CD8-positive, alpha-beta memory T cell (primary cell): Measurements from ENCODE around the gene RAB11B. TPM values are rescaled to one million over a fixed set of nuclear protein-coding genes. Genes with fewer than 3 reads are reported as not detected.
"Not testable (repeated sequence)": the region's sequence is repeated elsewhere in the genome, so short reads cannot be mapped to it uniquely, and the experiment has no call there.

Source experiments
- CTCF ChIA-PET: fragments of 350-600 bp; sonication (Branson Sonifier 250); formaldehyde crosslinking; loops from one replicate; lab custom pipeline; 2021; ENCODE audit warnings: antibody characterized with exemption; lab: Charles Lee
- POLR2A ChIA-PET: fragments of 350-600 bp; sonication (Branson Sonifier 250); formaldehyde crosslinking; loops from one replicate; lab custom pipeline; 2021; ENCODE audit warnings: antibody characterized with exemption; lab: Charles Lee
- DNase-seq, 5 donors: peaks; one replicate each; pipeline versions ENCODE4 v3.0.0 to v3.0.0-alpha.2; 2020 to 2022; ENCODE audit warnings: mixed read lengths in 1 of 5
- H3K27ac ChIP-seq: one replicate; pipeline ENCODE4 v1.7.0; 2013; ENCODE audit warnings: low read depth, mild to moderate bottlenecking, low read length, moderate library complexity
- H3K27me3 ChIP-seq: 2 replicates; pipeline ENCODE4 v1.7.0; 2013; ENCODE audit warnings: low read length, mild to moderate bottlenecking; ENCODE audit not compliant: insufficient read depth, poor library complexity, severe bottlenecking
- H3K36me3 ChIP-seq: 2 replicates; pipeline ENCODE4 v1.7.0; 2013; ENCODE audit warnings: mild to moderate bottlenecking, low read length, moderate library complexity; ENCODE audit not compliant: insufficient read depth
- H3K4me1 ChIP-seq: 2 replicates; pipeline ENCODE4 v1.7.0; 2013; ENCODE audit warnings: mild to moderate bottlenecking, low read length, moderate library complexity; ENCODE audit not compliant: insufficient read depth
- H3K4me3 ChIP-seq: 2 replicates; pipeline ENCODE4 v1.7.0; 2013; ENCODE audit warnings: mild to moderate bottlenecking, low read length
- H3K9me3 ChIP-seq: 2 replicates; pipeline ENCODE4 v1.7.0; 2013; ENCODE audit warnings: mild to moderate bottlenecking, low read length
- H3K27ac Mint-ChIP-seq, 8 donors: one replicate each; pipeline ENCODE4 v1.8.0; 2020 to 2021; ENCODE audit warnings: mixed read lengths in 8 of 8, mild to moderate bottlenecking in 6 of 8, inconsistent platforms in 3 of 8, moderate library complexity in 3 of 8
- H3K27me3 Mint-ChIP-seq, 2 donors: one replicate each; pipeline ENCODE4 v1.8.0; 2020 to 2021; ENCODE audit warnings: mixed read lengths in 2 of 2, mild to moderate bottlenecking in 1 of 2, moderate library complexity in 1 of 2
- H3K36me3 Mint-ChIP-seq, 3 donors: one replicate each; pipeline ENCODE4 v1.8.0; 2020 to 2021; ENCODE audit warnings: mixed read lengths in 3 of 3, inconsistent platforms in 1 of 3, mild to moderate bottlenecking in 1 of 3
- H3K4me1 Mint-ChIP-seq, 3 donors: one replicate each; pipeline ENCODE4 v1.8.0; 2020 to 2021; ENCODE audit warnings: mixed read lengths in 3 of 3, inconsistent platforms in 1 of 3, mild to moderate bottlenecking in 1 of 3
- H3K4me3 Mint-ChIP-seq, 7 donors: one replicate each; pipeline ENCODE4 v1.8.0; 2020 to 2021; ENCODE audit warnings: mixed read lengths in 7 of 7, mild to moderate bottlenecking in 6 of 7, moderate library complexity in 4 of 7, inconsistent platforms in 2 of 7
- H3K9me3 Mint-ChIP-seq, 5 donors: one replicate each; pipeline ENCODE4 v1.8.0; 2020 to 2022; ENCODE audit warnings: mixed read lengths in 5 of 5, mild to moderate bottlenecking in 3 of 5, moderate library complexity in 2 of 5, inconsistent platforms in 1 of 5
- polyA plus RNA-seq: library from polyadenylated mRNA; unstranded; fragments of 300-500 nt; fragmentation: Illumina TruSeq; gene quantifications from one replicate; pipeline ENCODE4 v1.2.3, GENCODE V29; 2021
- total RNA-seq, 2 experiments: library from RNA; stranded (reverse); gene quantifications; one replicate each; pipeline ENCODE4 v1.2.3, GENCODE V29; 2021

Gene RAB11B
- total RNA-seq (10 to 100 TPM; 61.7 to 69.7 TPM), polyA plus RNA-seq (87.4 TPM)

GRCh38 chr19:8389891-8390616, at the start of gene RAB11B:
Gene RAB11B (plus strand): TSS chr19:8390360. CDS start chr19:8390417, 57 bp downstream.
- Histone ChIP-seq H3K36me3 (no peaks in the 10 kb centered on the region), H3K27ac (peak within 1 kb of the TSS; percentile 95), H3K27me3 (no peaks in the 10 kb centered on the region), H3K4me3 (peak within 1 kb of the TSS; percentile 79), H3K9me3 (no peaks in the 10 kb centered on the region), H3K4me1 (peaks cover 14% of the 10 kb centered on the region)
- peaks cover 0 to 13% (median 0%) of the 10 kb centered on the region in 3 donors for H3K36me3 Mint-ChIP-seq
- ChIA-PET POLR2A (interaction anchor here (0.5 to 1.5 kb wide), 5 partner anchors 23 to 482 kb away, joined by 3 to 4 read pairs (median 3); partner anchors contain the start of genes MARCHF2 and ZNF414), CTCF (interaction anchor here (0.5 to 1.7 kb wide), 4 partner anchors 23 to 583 kb away, joined by 3 to 6 read pairs (median 4); partner anchors contain the start of gene MARCHF2)
- no peaks in the 10 kb centered on the region for H3K9me3 Mint-ChIP-seq
- peaks cover 22 to 48% (median 23%) of the 10 kb centered on the region in 3 donors for H3K4me1 Mint-ChIP-seq
- H3K27ac Mint-ChIP-seq, result peak within 1 kb of the TSS; percentile 87 to 98 (median 96)
- DNase-seq, result peak; percentile 95 to 99 (median 98)
- H3K4me3 Mint-ChIP-seq, result peak within 1 kb of the TSS; percentile 89 to 98 (median 93)
- H3K27me3 Mint-ChIP-seq, result no peaks in the 10 kb centered on the region

- Mint-ChIP-seq H3K4me1 (peaks cover 10 to 18% (median 11%) of the 10 kb centered on the region in 3 donors), H3K27me3 (peaks cover 8 to 17% of the 10 kb centered on the region in 2 donors), H3K27ac (peak overlapping the region in 4 of 8 donors; percentile 14 to 85 (median 58)), H3K4me3 (peak overlapping the region in 6 of 7 donors; percentile 19 to 82 (median 68))
- H3K4me3 ChIP-seq, H3K36me3 Mint-ChIP-seq, H3K27ac ChIP-seq, POLR2A ChIA-PET, H3K27me3 ChIP-seq, H3K4me1 ChIP-seq, H3K36me3 ChIP-seq, DNase-seq, H3K9me3 ChIP-seq, H3K9me3 Mint-ChIP-seq: not testable (repeated sequence)
- CTCF ChIA-PET, result interaction anchor here (1.3 kb wide), 1 partner anchor 72 kb away, joined by 3 read pairs; the partner anchor contains the start of gene MARCHF2
These were observed 48.7 kb upstream of the RAB11B start for GRCh38 chr19:8341504-8341903.

GRCh38 chr19:8342316-8342683, 47.9 kb upstream of the RAB11B start:
- Histone ChIP-seq H3K36me3 (no peaks in the 10 kb centered on the region), H3K27ac (no peak overlapping the region), H3K27me3 (no peaks in the 10 kb centered on the region), H3K4me1 (no peaks in the 10 kb centered on the region), H3K9me3 (no peaks in the 10 kb centered on the region), H3K4me3 (no peak overlapping the region)
- CTCF ChIA-PET, result interaction anchor here (0.6 to 3.1 kb wide), 4 partner anchors 11 to 229 kb away, joined by 3 to 18 read pairs (median 3); partner anchors contain the start of gene MARCHF2
- peaks cover 6 to 13% of the 10 kb centered on the region in 2 donors for H3K27me3 Mint-ChIP-seq
- H3K4me3 Mint-ChIP-seq, result peak overlapping the region; percentile 55 to 82 (median 77)
- H3K36me3 Mint-ChIP-seq, result peaks cover 0 to 2% (median 0%) of the 10 kb centered on the region in 3 donors
- H3K27ac Mint-ChIP-seq, result peak overlapping the region in 5 of 8 donors; percentile 35 to 85 (median 64)
- DNase-seq, result no peak
- H3K9me3 Mint-ChIP-seq, result no peaks in the 10 kb centered on the region
- H3K4me1 Mint-ChIP-seq, result peaks cover 10 to 18% (median 11%) of the 10 kb centered on the region in 3 donors
- POLR2A ChIA-PET, result no interaction called here

- CTCF ChIA-PET, result interaction anchor here (1.4 to 3.1 kb wide), 2 partner anchors 11 to 228 kb away, joined by 3 to 18 read pairs; no protein-coding TSS in a partner anchor
- Mint-ChIP-seq H3K27me3 (peaks cover 6 to 9% of the 10 kb centered on the region in 2 donors), H3K4me1 (peaks cover 10 to 18% (median 11%) of the 10 kb centered on the region in 3 donors), H3K4me3 (peak within 1 kb of the TSS; percentile 77 to 90 (median 81)), H3K27ac (peak within 1 kb of the TSS in 5 of 8 donors; percentile 52 to 89 (median 84)), H3K9me3 (no peaks in the 10 kb centered on the region), H3K36me3 (peaks cover 0 to 2% (median 0%) of the 10 kb centered on the region in 3 donors)
- DNase-seq, result peak; percentile 87 to 93 (median 90)
- Histone ChIP-seq H3K4me1 (no peaks in the 10 kb centered on the region), H3K9me3 (no peaks in the 10 kb centered on the region), H3K4me3 (peak within 1 kb of the TSS; percentile 56), H3K27me3 (no peaks in the 10 kb centered on the region), H3K36me3 (no peaks in the 10 kb centered on the region), H3K27ac (peak within 1 kb of the TSS; percentile 47)
- POLR2A ChIA-PET, result no interaction called here
These were observed 47.3 kb upstream of the RAB11B start, which contains the start of gene KANK3 for GRCh38 chr19:8342684-8343482. Gene KANK3 (minus strand): TSS chr19:8343262. CDS start chr19:8337828, 5,434 bp downstream.

GRCh38 chr19:8343483-8343844, 46.7 kb upstream of the RAB11B start:
- Mint-ChIP-seq H3K4me1 (peaks cover 10 to 18% (median 11%) of the 10 kb centered on the region in 3 donors), H3K4me3 (peak overlapping the region; percentile 77 to 90 (median 81)), H3K9me3 (no peaks in the 10 kb centered on the region), H3K36me3 (peaks cover 0 to 2% (median 0%) of the 10 kb centered on the region in 3 donors), H3K27ac (peak overlapping the region in 4 of 8 donors; percentile 44 to 89 (median 81)), H3K27me3 (peaks cover 4 to 6% of the 10 kb centered on the region in 2 donors)
- no peaks in the 10 kb centered on the region for H3K27me3 ChIP-seq
- no peak for DNase-seq
- ChIA-PET POLR2A (interaction anchor here (0.5 kb wide), 1 partner anchor 19 kb away, joined by 3 read pairs; no protein-coding TSS in a partner anchor), CTCF (interaction anchor here (3.1 kb wide), 1 partner anchor 10 kb away, joined by 18 read pairs; no protein-coding TSS in a partner anchor)
- no peaks in the 10 kb centered on the region for H3K4me1 ChIP-seq
- peak overlapping the region; percentile 56 for H3K4me3 ChIP-seq
- no peaks in the 10 kb centered on the region for H3K9me3 ChIP-seq
- H3K27ac ChIP-seq, result no peak overlapping the region
- H3K36me3 ChIP-seq, result no peaks in the 10 kb centered on the region

- not testable (repeated sequence) for H3K4me1 Mint-ChIP-seq, H3K27ac ChIP-seq, H3K4me3 Mint-ChIP-seq, H3K4me1 ChIP-seq, H3K27me3 ChIP-seq, H3K4me3 ChIP-seq, DNase-seq, H3K9me3 ChIP-seq, H3K27ac Mint-ChIP-seq, H3K9me3 Mint-ChIP-seq, H3K36me3 ChIP-seq, H3K36me3 Mint-ChIP-seq
- H3K27me3 Mint-ChIP-seq, result peaks cover 17% of the 10 kb centered on the region in 2 donors
- ChIA-PET CTCF (interaction anchor here (1.0 kb wide), 1 partner anchor 11 kb away, joined by 3 read pairs; no protein-coding TSS in a partner anchor), POLR2A (interaction anchor here (0.6 kb wide), 1 partner anchor 46 kb away, joined by 4 read pairs; no protein-coding TSS in a partner anchor)
These were observed 40.4 kb upstream of the RAB11B start for GRCh38 chr19:8349629-8350372.
